Esophagus muscularis mucosa (tissue), 4 donors: ENCODE results near the gene HAUS8. TPM values are rescaled to one million over a fixed set of nuclear protein-coding genes. Genes with fewer than 3 reads are reported as not detected.

Experiments used
- DNase-seq: peaks from one replicate; pipeline ENCODE4 v3.0.0-alpha.2; 2017; ENCODE audit errors: extremely low spot score
- H3K27ac ChIP-seq, 4 donors: fragments of 200-600 bp; sonication (generic); replicated peaks in 1 of 4; 1 replicate in 3 of 4; 2 replicates in 1 of 4; pipeline ENCODE4 v1.5.1; 2016 to 2019; ENCODE audit warnings: mild to moderate bottlenecking in 1 of 4
- H3K27me3 ChIP-seq, 4 donors: fragments of 200-600 bp; sonication (generic); one replicate each; pipeline versions ENCODE4 v1.5.1 to v1.6.0; 2016 to 2019
- H3K36me3 ChIP-seq, 4 donors: fragments of 200-600 bp; sonication (generic); one replicate each; pipeline ENCODE4 v1.5.1; 2016 to 2019
- H3K4me1 ChIP-seq, 4 donors: fragments of 200-600 bp; sonication (generic); one replicate each; pipeline ENCODE4 v1.5.1; 2016 to 2019
- H3K4me3 ChIP-seq, 4 donors: fragments of 200-600 bp; sonication (generic); 1 replicate in 2 of 4; 2 replicates in 2 of 4; pipeline ENCODE4 v1.5.1; 2016 to 2019; ENCODE audit warnings: mild to moderate bottlenecking in 4 of 4, moderate library complexity in 1 of 4
- H3K9me3 ChIP-seq, 4 donors: fragments of 200-600 bp; sonication (generic); 1 replicate in 3 of 4; 2 replicates in 1 of 4; pipeline ENCODE4 v1.5.1; 2016 to 2019
- EP300 ChIP-seq: sonication (generic); formaldehyde crosslinking; IDR thresholded peaks from one replicate; pipeline ENCODE4 v1.6.1; 2017; ENCODE audit warnings: antibody characterized with exemption
- POLR2A ChIP-seq: fragments of 450-650 bp; IDR thresholded peaks from one replicate; pipeline ENCODE4 v1.6.1; 2017; ENCODE audit warnings: antibody characterized with exemption, moderate library complexity, mild to moderate bottlenecking, low read depth
- POLR2AphosphoS5 ChIP-seq, 2 donors: sonication (generic); formaldehyde crosslinking; IDR thresholded peaks; one replicate each; pipeline ENCODE4 v1.6.1; 2017; ENCODE audit warnings: antibody characterized with exemption in 2 of 2
- WGBS: methylation state at CpG from one replicate; pipeline ENCODE4 v1.1.5; 2018; 5-methylcytosine and 5-hydroxymethylcytosine counted together
- intact Hi-C: fragments of 100-400 bp; cut with DNase I; formaldehyde crosslinking; loops from one replicate; pipeline ENCODE4 v1.15.1; 2023
- total RNA-seq, 4 donors: library from RNA; depleted of rRNA; stranded (reverse); fragments of >200 nt; gene quantifications; one replicate each; pipeline versions ENCODE4 v1.1.0 to v1.2.1, GENCODE V29; 2016
- TF ChIP-seq, protein P1 (sequence below), 3 experiments: fragments of 200-600 bp in 2 of 3; fragments of 450-650 bp in 1 of 3; sonication (generic) in 2 of 3; IDR thresholded peaks; one replicate each; pipeline ENCODE4 v1.5.1; 2017 to 2019; ENCODE audit warnings: antibody characterized with exemption in 3 of 3, mild to moderate bottlenecking in 2 of 3, moderate library complexity in 1 of 3

The HAUS8 gene
- total RNA-seq, 4 donors from 2014 or later, result 3.3 to 6.6 (median 4.6) TPM

- Histone ChIP-seq H3K36me3 (peaks cover 30 to 54% (median 45%) of the 10 kb centered on the region in 4 donors), H3K27me3 (no peaks in the 10 kb centered on the region), H3K4me1 (peaks cover 24 to 38% (median 33%) of the 10 kb centered on the region in 4 donors), H3K9me3 (no peaks in the 10 kb centered on the region), H3K4me3 (no peak overlapping the region), H3K27ac (no peak overlapping the region)
- intact Hi-C loops, result no loop called here
- no peak for DNase-seq
- WGBS, result 88% methylated on average over 7 of the region's 7 CpGs
- TF ChIP-seq POLR2AphosphoS5 (IDR thresholded peaks at IDR 0.05), result no peak
- TF ChIP-seq EP300, result no peak
- TF ChIP-seq, protein P1, sequence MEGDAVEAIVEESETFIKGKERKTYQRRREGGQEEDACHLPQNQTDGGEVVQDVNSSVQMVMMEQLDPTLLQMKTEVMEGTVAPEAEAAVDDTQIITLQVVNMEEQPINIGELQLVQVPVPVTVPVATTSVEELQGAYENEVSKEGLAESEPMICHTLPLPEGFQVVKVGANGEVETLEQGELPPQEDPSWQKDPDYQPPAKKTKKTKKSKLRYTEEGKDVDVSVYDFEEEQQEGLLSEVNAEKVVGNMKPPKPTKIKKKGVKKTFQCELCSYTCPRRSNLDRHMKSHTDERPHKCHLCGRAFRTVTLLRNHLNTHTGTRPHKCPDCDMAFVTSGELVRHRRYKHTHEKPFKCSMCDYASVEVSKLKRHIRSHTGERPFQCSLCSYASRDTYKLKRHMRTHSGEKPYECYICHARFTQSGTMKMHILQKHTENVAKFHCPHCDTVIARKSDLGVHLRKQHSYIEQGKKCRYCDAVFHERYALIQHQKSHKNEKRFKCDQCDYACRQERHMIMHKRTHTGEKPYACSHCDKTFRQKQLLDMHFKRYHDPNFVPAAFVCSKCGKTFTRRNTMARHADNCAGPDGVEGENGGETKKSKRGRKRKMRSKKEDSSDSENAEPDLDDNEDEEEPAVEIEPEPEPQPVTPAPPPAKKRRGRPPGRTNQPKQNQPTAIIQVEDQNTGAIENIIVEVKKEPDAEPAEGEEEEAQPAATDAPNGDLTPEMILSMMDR (IDR thresholded peaks at IDR 0.05), result no peak
- no peak for TF ChIP-seq POLR2A
Observed at GRCh38 chr19:17104679-17105078, 29.4 kb upstream of the HAUS8 start.

DNA sequence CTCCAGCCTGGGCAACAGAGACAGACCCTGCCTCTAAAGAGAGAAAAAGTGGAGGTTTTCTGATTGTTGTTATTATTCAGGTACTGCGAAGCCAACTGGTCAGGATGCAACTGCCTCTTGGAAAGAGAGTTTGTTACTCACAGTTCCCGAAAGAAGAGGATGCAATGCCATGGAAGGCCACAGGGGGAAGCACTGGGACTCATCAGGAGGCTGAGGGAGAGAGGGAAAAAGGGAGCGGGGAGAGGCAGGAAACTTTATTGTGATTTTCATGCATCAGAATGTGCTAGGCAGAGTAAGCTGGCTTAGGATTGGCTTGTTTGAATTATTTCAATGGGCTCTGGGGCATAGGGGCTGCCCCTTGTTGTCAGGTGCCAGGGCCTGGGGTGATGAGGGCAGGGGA is 27.9 kb upstream of the HAUS8 start:
- WGBS, result 93% methylated on average over 3 of the region's 3 CpGs

GRCh38 chr19:17101686-17102628 is 26.7 kb upstream of the HAUS8 start:
- intact Hi-C loops, result no loop called here
- 98% methylated on average over 48 of the region's 59 CpGs for WGBS

More for the DNA sequence above, 27.9 kb upstream of the HAUS8 start:
- H3K4me1 ChIP-seq, result peaks cover 13 to 31% (median 21%) of the 10 kb centered on the region in 4 donors
- TF ChIP-seq EP300 (no peak), POLR2AphosphoS5 (IDR thresholded peaks at IDR 0.05) (no peak), POLR2A (no peak)
- TF ChIP-seq, protein P1 (IDR thresholded peaks at IDR 0.05), result peak in 2 of 3 experiments; percentile 18 to 47
- no peak overlapping the region for H3K27ac ChIP-seq
- H3K36me3 ChIP-seq, result peaks cover 30 to 50% (median 45%) of the 10 kb centered on the region in 4 donors
- no peaks in the 10 kb centered on the region for H3K9me3 ChIP-seq
- H3K4me3 ChIP-seq, result no peak overlapping the region
- H3K27me3 ChIP-seq, result no peaks in the 10 kb centered on the region
- intact Hi-C loops, result no loop called here
- no peak for DNase-seq

DNA sequence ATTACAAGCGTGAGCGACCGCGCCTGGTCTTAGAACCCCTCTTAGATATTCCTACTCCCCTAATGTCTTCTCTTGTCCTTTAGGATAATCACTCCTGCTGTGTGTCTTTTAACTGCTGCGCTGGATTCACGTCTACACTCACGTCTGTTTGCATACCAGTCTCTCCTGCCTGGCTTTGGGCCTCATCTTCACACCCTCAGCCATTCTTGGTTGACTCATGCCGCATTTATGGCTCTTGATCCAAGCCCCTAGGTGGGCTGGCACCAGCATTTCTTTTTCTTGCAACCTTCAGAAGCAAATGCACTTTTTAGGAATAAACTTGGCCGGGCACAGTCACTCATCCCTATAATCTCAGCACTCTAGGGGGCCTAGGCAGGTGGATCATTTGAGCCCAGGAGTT is 23.1 kb upstream of the HAUS8 start:
- TF ChIP-seq EP300, result no peak
- TF ChIP-seq POLR2AphosphoS5 (IDR thresholded peaks at IDR 0.05), result no peak
- TF ChIP-seq, protein P1 (IDR thresholded peaks at IDR 0.05), result no peak
- no peak for TF ChIP-seq POLR2A
- Histone ChIP-seq H3K27me3 (no peaks in the 10 kb centered on the region), H3K4me3 (no peak overlapping the region), H3K4me1 (peaks cover 22 to 40% (median 31%) of the 10 kb centered on the region in 4 donors), H3K27ac (peak overlapping the region in 3 of 4 donors; percentile 40 to 47 (median 46)), H3K36me3 (peaks cover 19 to 21% (median 20%) of the 10 kb centered on the region in 4 donors), H3K9me3 (no peaks in the 10 kb centered on the region)
- intact Hi-C loops, result no loop called here
- WGBS, result 81% methylated on average over 9 of the region's 9 CpGs
- DNase-seq, result no peak

More at GRCh38 chr19:17101686-17102628, 26.7 kb upstream of the HAUS8 start:
- Histone ChIP-seq H3K9me3 (no peaks in the 10 kb centered on the region), H3K4me3 (no peak overlapping the region), H3K27ac (no peak overlapping the region), H3K27me3 (no peaks in the 10 kb centered on the region), H3K36me3 (peaks cover 30 to 50% (median 45%) of the 10 kb centered on the region in 4 donors), H3K4me1 (peaks cover 15 to 31% (median 20%) of the 10 kb centered on the region in 4 donors)
- TF ChIP-seq, protein P1 (IDR thresholded peaks at IDR 0.05), result no peak
- TF ChIP-seq EP300, result no peak
- TF ChIP-seq POLR2AphosphoS5 (IDR thresholded peaks at IDR 0.05), result no peak
- no peak for TF ChIP-seq POLR2A
- no peak for DNase-seq
